GM21786 (cell line): ENCODE results near the gene FBXW4.
A peak's percentile ranks its signal among the peaks of the same experiment; 100 is the strongest.

Experiments
- ATAC-seq: cut with Tn5 transposase; IDR thresholded peaks from one replicate; pipeline ENCODE4 v1.9.1; 2021; ENCODE audit not compliant: unreplicated experiment

Gene FBXW4

GRCh38 chr10:101588879-101589278, 106.1 kb downstream of the FBXW4 start:
- ATAC-seq, result no peak

DNA sequence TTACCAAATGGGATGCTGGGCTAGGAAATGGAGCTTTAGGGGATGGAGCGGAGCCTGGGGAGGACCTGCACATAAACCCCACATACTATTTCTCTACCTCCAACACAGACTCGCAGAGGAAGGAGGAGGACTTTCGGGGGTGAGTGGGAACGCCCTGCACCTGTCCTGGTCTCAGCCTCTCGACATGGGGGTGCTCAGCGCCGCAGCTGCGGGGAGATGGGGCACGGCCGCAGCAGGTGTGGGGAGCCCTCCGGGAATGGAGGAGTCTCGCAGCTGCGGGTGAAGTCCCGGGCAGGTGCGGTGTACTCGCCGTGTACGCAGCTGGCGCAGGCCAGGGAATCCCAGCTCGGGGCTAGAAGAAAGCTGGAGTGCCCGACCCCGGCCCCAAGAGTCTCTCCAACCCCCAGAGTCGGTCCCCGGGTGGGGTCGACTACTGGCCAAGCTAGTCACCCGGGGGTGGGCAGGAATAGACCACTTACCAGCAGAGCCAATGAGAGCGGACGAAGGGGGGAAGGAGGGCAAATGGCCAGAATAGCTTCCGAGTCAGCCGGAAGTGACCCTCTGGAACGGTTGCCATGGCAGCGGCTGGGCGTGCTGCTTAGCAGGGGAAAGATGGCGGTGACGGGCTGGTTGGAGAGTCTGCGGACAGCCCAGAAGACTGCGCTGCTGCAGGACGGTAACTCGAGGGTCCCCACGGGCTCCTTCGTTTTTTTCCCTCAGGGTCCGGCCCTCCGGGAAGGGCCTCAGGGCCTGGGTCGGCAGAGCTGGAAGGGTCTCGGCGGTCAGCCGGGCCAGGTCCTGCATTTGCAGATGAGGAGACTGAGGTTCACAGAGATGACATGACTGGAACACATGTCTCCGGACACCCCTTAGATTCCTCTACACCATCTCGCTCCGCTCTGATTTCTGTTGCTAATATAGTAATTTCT, 107.0 kb downstream of the FBXW4 start, which contains the start of the genes DPCD and POLL:
Gene DPCD (plus strand): TSS at position 597 of the 929 bp plus-strand sequence. CDS start 16 bp downstream, at position 613.
Gene POLL (minus strand): TSS at position 533 of the 929 bp plus-strand sequence. CDS start 897 bp downstream, outside the sequence.
- ATAC-seq, result peak; percentile 99

DNA sequence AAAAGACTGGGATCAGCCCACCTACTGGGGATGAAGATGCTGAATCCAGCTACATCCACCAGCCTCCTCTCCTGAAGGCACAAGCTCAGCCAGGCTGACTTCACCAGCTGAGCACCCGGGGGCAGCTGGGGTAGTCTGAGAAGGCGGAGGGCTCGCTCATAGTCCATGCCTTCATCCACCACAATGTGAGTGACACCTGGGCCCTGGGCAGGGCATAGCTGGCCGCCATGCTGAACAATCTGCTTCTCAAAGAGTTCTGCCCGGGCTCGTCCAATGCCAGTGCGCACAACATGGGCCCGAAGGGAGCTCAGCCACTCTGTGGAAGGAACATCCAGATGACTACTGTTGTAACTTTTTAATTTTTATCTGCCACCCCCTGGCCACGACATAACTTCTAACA, 109.1 kb downstream of the FBXW4 start:
- no peak for ATAC-seq

DNA sequence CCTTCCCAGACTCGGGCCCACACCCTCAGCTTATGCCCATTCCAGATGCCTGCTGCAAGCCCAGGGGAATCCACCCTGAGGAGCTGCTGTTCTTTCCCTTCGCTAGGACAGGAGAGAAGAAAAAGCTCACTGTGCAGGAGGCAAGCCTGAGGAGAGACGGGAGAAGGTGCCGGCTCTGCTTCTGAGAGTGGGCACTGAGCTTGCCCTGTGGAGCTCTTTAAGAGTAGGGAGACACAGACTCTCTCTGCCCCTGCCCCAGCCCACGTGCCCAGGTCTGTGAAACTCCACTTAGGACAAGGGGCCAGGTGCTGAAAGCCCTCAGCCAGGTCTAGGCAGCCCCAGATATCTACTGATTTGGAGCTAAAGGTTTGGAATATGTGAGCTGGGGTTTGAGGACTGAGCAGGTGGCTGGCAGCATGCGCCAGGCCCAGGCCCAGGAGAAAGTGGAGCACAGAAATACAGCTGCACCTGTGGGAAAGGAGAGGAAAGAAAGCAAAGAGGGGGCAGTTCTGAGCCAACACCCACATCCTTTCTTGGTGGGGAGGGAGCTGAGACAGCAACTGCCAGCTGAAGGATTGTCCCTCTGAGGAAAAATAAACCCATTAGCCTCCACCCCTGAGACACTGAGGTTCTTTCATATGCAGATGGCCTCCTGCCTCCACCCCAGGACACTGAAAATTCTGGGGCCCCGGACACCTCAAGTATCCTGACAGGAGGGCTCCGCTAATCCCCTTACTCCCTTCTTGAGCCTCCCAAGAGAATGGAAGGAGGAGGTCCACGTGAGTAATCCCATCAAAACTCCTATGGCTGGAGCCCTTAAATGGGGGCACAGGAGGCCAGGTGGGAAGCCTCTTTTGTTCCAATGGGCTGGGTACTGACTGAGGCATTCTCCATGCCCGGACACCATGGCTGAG, 114.2 kb downstream of the FBXW4 start:
- no peak for ATAC-seq

- no peak for ATAC-seq
Observed at GRCh38 chr10:101579516-101579870, 115.5 kb downstream of the FBXW4 start.

DNA sequence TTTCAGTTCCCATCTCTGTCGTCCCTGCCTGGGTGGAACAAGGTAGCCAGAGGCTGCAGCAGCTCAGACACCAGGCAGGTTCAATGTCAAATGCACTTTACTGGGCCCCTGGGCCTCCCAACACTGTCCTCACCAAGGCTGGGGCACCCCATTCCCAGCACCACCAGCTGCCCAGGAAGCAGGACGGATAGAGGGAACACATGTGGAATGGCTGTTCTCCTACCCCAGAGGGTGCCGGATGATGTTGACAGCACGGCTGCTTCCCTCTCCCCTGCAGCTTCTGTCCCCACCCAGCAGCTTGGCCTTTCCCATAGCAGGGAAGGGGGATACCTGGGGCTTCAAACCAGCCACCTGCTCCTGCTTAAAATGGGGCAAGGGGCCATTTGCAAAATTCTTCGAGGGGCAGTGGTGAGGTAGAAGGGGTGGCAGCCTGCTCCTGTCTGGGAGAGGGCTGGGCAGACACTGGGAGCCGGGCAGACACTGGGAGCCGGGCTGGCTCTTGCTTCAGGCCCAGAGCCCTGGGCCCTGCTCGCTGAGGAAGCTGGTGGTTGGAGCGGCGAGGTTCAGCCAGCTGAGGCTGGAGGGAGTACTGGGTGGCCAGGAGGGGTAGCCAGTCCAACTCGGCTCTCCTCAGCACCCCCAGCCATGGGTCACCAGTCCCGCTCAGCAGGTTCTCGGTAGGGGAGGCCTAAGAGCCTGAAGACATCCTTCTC, 116.0 kb downstream of the FBXW4 start:
- ATAC-seq, result no peak

DNA sequence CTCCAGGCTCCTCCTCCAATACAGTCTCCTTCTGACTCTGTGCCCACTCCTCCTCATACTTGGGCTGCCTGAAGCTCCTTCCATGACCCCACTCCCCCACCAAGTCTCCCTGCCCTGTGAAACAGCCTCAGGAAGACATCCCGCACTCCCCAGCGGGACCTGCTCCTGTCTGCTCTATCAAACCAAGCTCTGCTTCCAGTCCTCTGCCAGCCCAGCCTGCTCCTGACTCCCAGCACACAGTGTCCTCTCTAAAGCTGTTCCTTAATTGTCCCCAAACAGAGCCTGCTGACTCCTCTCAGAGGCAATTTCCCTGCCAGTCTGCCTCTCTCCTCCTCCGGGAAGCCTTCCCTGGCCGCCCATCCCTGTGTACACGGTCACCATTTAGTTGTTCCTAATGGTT, 116.8 kb downstream of the FBXW4 start:
- ATAC-seq, result no peak

DNA sequence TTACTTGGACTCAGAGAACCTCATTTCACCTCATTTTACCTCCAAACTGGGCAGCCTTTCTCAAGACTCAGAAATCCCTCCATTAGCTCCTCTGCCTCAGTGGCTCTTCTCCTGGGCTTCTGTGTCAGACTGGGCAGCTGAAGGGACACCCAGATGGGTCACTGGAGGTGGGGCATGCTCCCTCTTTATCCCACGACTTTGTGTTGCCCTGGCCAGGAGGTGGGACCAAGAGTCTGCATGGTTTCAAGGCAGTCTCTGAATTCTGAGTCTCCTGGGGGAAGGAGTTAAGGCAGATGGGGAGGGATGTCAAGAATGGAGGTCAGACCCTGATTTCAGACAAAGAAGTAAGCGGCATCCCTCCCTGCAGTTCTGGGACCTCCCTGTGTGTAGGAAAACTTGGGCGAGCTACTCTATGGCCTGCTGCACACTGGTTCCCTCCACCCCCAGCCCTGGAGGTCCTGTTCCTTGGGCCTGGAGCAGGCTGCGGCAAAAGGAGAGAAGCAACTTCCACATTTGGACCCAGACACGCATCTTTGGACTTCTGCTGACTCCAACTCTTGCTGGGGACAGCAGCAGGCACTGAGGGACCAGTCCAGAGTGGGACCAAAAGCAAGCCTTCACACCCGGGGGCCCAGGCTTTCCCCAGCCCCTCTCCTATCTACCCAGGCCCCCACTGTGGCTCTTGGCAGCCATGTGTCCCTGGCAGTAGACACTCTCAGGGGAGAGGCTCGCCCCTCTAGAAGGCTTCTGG, 117.7 kb downstream of the FBXW4 start:
- ATAC-seq, result no peak

DNA sequence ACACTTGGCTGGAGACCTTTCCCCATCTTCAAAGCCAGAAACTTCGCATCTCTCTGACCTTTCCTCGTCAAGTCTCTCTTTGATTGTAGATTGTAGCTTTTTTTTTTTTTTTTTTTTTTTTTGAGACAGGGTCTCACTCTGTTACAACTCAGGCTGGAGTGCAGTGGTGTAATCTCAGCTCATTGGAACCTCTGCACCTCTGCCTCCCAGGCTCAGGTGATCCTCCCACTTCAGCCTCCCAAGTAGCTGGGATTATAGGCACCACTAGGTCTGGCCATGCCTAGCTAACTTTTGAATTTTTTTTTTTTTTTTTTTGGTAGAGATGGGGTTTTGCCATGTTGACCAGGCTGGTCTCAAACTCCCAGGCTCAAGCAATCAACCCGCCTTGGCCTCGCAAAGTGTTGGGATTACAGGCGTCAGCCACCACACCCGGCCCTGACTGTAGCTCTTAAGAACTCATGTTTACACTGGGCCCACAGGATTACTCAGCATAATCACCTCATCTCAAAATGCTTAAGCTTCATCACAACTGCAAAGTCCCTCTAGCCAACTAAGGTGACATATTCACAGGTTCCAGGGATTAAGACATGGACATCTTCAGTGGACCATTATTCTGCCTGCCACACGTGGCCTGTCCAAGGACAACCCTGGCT, 118.6 kb downstream of the FBXW4 start:
- no peak for ATAC-seq

GRCh38 chr10:101575580-101576210, 119.3 kb downstream of the FBXW4 start:
- no peak for ATAC-seq

DNA sequence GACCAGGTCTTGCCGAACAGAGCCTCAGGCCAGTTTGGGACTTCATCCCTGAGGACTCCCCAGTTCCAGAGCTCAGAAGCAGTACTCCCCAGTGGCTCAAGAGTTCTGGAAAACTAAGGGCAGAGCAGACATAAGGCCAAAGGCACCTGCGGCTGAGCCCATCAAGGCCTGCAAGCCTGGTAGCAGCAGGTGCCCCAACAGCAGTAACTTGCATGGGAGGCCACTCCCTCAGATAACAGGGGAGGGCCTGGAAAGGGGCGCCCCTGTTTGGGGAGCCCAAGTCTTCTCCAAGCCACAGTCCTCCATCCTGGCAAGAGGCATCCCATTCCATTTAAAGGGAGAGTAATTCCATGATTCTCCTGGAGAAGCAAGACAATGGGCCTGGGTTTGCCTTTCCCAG, 119.9 kb downstream of the FBXW4 start:
- no peak for ATAC-seq

GRCh38 chr10:101573885-101574753, 120.9 kb downstream of the FBXW4 start:
- ATAC-seq, result no peak

DNA sequence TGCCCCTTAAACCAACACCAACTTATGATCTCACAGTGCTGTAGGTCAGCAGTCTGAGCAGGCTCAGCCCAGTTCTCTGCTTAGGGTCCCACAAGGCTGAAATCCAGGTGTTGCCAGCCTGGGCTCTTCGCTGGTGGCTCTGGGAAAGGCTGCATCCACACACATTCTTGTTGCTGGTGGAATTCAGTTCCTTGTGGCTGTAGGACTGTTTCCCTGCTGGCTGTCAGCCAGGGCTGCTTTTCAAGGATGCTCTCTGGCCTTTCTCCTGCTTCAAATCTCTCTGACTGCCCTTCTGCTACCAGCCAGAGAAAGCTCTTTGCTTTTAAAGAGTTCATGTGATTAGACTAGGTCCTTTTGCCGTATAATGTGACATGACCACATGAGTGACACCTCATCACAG, 122.2 kb downstream of the FBXW4 start:
- no peak for ATAC-seq

- no peak for ATAC-seq
Observed at GRCh38 chr10:101572126-101572525, 122.8 kb downstream of the FBXW4 start.

GRCh38 chr10:101571271-101571925, 123.6 kb downstream of the FBXW4 start:
- no peak for ATAC-seq

- ATAC-seq, result peak; percentile 14
Observed at GRCh38 chr10:101570428-101571270, 124.3 kb downstream of the FBXW4 start.
